Activated CD8-positive, alpha-beta memory T cell treated with anti-CD3 and anti-CD28 coated beads, Interleukin-2, amount 50 U/mL, for 1 hour (primary cell): ENCODE measurements around the gene NUP85.
"Not testable (repeated sequence)": the region's sequence is repeated elsewhere in the genome, so short reads cannot be mapped to it uniquely, and the experiment has no call there.

ENCODE experiments used
- DNase-seq: peaks from one replicate; pipeline ENCODE4 v3.0.0-alpha.2; 2020; ENCODE audit errors: extremely low read depth

Gene NUP85

GRCh38 chr17:75199886-75200618 is 5.4 kb upstream of the NUP85 start:
- no peak for DNase-seq

GRCh38 chr17:75205793-75206163 is 299 bp downstream of the NUP85 start:
- no peak for DNase-seq

- not testable (repeated sequence) for DNase-seq
Measured at GRCh38 chr17:75207050-75207407, 1.6 kb downstream of the NUP85 start.

GRCh38 chr17:75207760-75208159 is 2.3 kb downstream of the NUP85 start:
- DNase-seq = no peak

GRCh38 chr17:75208161-75208560 is 2.7 kb downstream of the NUP85 start:
- no peak for DNase-seq

- no peak for DNase-seq
Measured at GRCh38 chr17:75209061-75209460, 3.6 kb downstream of the NUP85 start.

GRCh38 chr17:75218131-75218530 is 12.7 kb downstream of the NUP85 start:
- DNase-seq = no peak

GRCh38 chr17:75219815-75220214 is 14.3 kb downstream of the NUP85 start:
- no peak for DNase-seq

- DNase-seq = no peak
Measured at GRCh38 chr17:75225016-75225415, 19.5 kb downstream of the NUP85 start.

GRCh38 chr17:75227729-75228128 is 22.2 kb downstream of the NUP85 start:
- DNase-seq = no peak

GRCh38 chr17:75228305-75228704 is 22.8 kb downstream of the NUP85 start:
- no peak for DNase-seq

- DNase-seq = no peak
Measured at GRCh38 chr17:75228847-75229246, 23.4 kb downstream of the NUP85 start.

GRCh38 chr17:75231071-75231470 is 25.6 kb downstream of the NUP85 start:
- no peak for DNase-seq

GRCh38 chr17:75231741-75232464 is 26.4 kb downstream of the NUP85 start:
- no peak for DNase-seq

- no peak for DNase-seq
Measured at GRCh38 chr17:75232786-75233185, 27.3 kb downstream of the NUP85 start.

- no peak for DNase-seq
Measured at GRCh38 chr17:75237100-75238014, 31.9 kb downstream of the NUP85 start.

GRCh38 chr17:75238020-75238580 is 32.6 kb downstream of the NUP85 start:
- no peak for DNase-seq

- DNase-seq = no peak
Measured at GRCh38 chr17:75238684-75239191, 33.3 kb downstream of the NUP85 start.

- no peak for DNase-seq
Measured at GRCh38 chr17:75239214-75239613, 33.7 kb downstream of the NUP85 start.

GRCh38 chr17:75239778-75240393 is 34.4 kb downstream of the NUP85 start:
- DNase-seq = no peak

GRCh38 chr17:75240394-75241142 is 35.1 kb downstream of the NUP85 start:
- DNase-seq = no peak
